Tibial artery (tissue), 4 donors: ENCODE measurements around the gene EIF4E3.

Experiments used
- DNase-seq, 2 donors: peaks; one replicate each; pipeline ENCODE4 v3.0.0-alpha.2; 2019
- H3K27ac ChIP-seq, 2 donors: fragments of 200-600 bp; sonication (generic) in 1 of 2; 1 replicate in 1 of 2; 2 replicates in 1 of 2; pipeline ENCODE4 v1.5.1; 2018 to 2019; ENCODE audit warnings: mild to moderate bottlenecking in 1 of 2
- H3K27me3 ChIP-seq, 2 donors: fragments of 200-600 bp; sonication (generic) in 1 of 2; one replicate each; pipeline versions ENCODE4 v1.5.1 to v1.6.0; 2016 to 2019
- H3K36me3 ChIP-seq, 3 donors: fragments of 200-600 bp; sonication (generic) in 2 of 3; one replicate each; pipeline ENCODE4 v1.5.1; 2016 to 2019; ENCODE audit warnings: mild to moderate bottlenecking in 2 of 3
- H3K4me1 ChIP-seq, 4 donors: fragments of 200-600 bp; sonication (generic) in 2 of 4; 1 replicate in 3 of 4; 2 replicates in 1 of 4; pipeline ENCODE4 v1.5.1; 2016 to 2019
- H3K4me3 ChIP-seq, 2 donors: fragments of 200-600 bp; sonication (generic) in 1 of 2; 1 replicate in 1 of 2; 2 replicates in 1 of 2; pipeline ENCODE4 v1.5.1; 2018 to 2019; ENCODE audit warnings: mild to moderate bottlenecking in 2 of 2
- H3K9me3 ChIP-seq, 3 donors: fragments of 200-600 bp; sonication (generic) in 1 of 3; one replicate each; pipeline ENCODE4 v1.5.1; 2016 to 2019
- CTCF ChIP-seq, 2 experiments: fragments of 200-600 bp in 1 of 2; fragments of 450-650 bp in 1 of 2; IDR thresholded peaks; one replicate each; pipeline ENCODE4 v1.5.1; 2017 to 2019; ENCODE audit warnings: antibody characterized with exemption in 2 of 2, mild to moderate bottlenecking in 1 of 2, moderate library complexity in 1 of 2
- intact Hi-C: fragments of 100-400 bp; cut with DNase I; formaldehyde crosslinking; loops from one replicate; pipeline ENCODE4 v1.15.0; 2023; ENCODE audit warnings: low total_unique reads

Gene EIF4E3

GRCh38 chr3:71640331-71640983 is 84.7 kb downstream of the EIF4E3 start:
- Histone ChIP-seq H3K36me3 (no peaks in the 10 kb centered on the region), H3K27ac (no peak overlapping the region), H3K4me1 (no peaks in the 10 kb centered on the region), H3K9me3 (no peaks in the 10 kb centered on the region), H3K27me3 (no peaks in the 10 kb centered on the region), H3K4me3 (no peak overlapping the region)
- intact Hi-C loops, result no loop called here
- DNase-seq, result no peak
- no peak for TF ChIP-seq CTCF (IDR thresholded peaks at IDR 0.05)

GRCh38 chr3:71636482-71636881 is 88.7 kb downstream of the EIF4E3 start:
- Histone ChIP-seq H3K4me3 (no peak overlapping the region), H3K4me1 (no peaks in the 10 kb centered on the region), H3K36me3 (no peaks in the 10 kb centered on the region), H3K9me3 (no peaks in the 10 kb centered on the region), H3K27ac (no peak overlapping the region), H3K27me3 (no peaks in the 10 kb centered on the region)
- no peak for TF ChIP-seq CTCF (IDR thresholded peaks at IDR 0.05)
- DNase-seq, result no peak
- intact Hi-C loops, result no loop called here

- H3K27me3 ChIP-seq, result no peaks in the 10 kb centered on the region
- no peaks in the 10 kb centered on the region for H3K36me3 ChIP-seq
- no peak overlapping the region for H3K4me3 ChIP-seq
- H3K9me3 ChIP-seq, result no peaks in the 10 kb centered on the region
- no peak overlapping the region for H3K27ac ChIP-seq
- no peak for DNase-seq
- intact Hi-C loops, result no loop called here
- H3K4me1 ChIP-seq, result no peaks in the 10 kb centered on the region
- TF ChIP-seq CTCF (IDR thresholded peaks at IDR 0.05), result no peak
These were observed 89.2 kb downstream of the EIF4E3 start for GRCh38 chr3:71636001-71636400.

- Histone ChIP-seq H3K27ac (no peak overlapping the region), H3K4me1 (no peaks in the 10 kb centered on the region), H3K4me3 (no peak overlapping the region), H3K36me3 (no peaks in the 10 kb centered on the region), H3K9me3 (no peaks in the 10 kb centered on the region), H3K27me3 (no peaks in the 10 kb centered on the region)
- no peak for TF ChIP-seq CTCF (IDR thresholded peaks at IDR 0.05)
- DNase-seq, result no peak
- intact Hi-C loops, result no loop called here
These were observed 90.5 kb downstream of the EIF4E3 start for GRCh38 chr3:71634671-71635070.

GRCh38 chr3:71629711-71630110 is 95.5 kb downstream of the EIF4E3 start:
- H3K4me1 ChIP-seq, result no peaks in the 10 kb centered on the region
- TF ChIP-seq CTCF (IDR thresholded peaks at IDR 0.05), result no peak
- H3K4me3 ChIP-seq, result no peak overlapping the region
- peak; percentile 60 to 74 for DNase-seq
- intact Hi-C loops, result no loop called here
- H3K36me3 ChIP-seq, result no peaks in the 10 kb centered on the region
- H3K9me3 ChIP-seq, result no peaks in the 10 kb centered on the region
- H3K27me3 ChIP-seq, result no peaks in the 10 kb centered on the region
- H3K27ac ChIP-seq, result no peak overlapping the region

- no peak overlapping the region for H3K27ac ChIP-seq
- no peaks in the 10 kb centered on the region for H3K4me1 ChIP-seq
- DNase-seq, result peak in 1 of 2 donors; percentile 29
- intact Hi-C loops, result no loop called here
- no peaks in the 10 kb centered on the region for H3K36me3 ChIP-seq
- no peak overlapping the region for H3K4me3 ChIP-seq
- no peaks in the 10 kb centered on the region for H3K9me3 ChIP-seq
- TF ChIP-seq CTCF (IDR thresholded peaks at IDR 0.05), result no peak
- no peaks in the 10 kb centered on the region for H3K27me3 ChIP-seq
These were observed 95.9 kb downstream of the EIF4E3 start for GRCh38 chr3:71629289-71629688.
